ENCODE results near the gene OR6J1.

The OR6J1 gene

GRCh38 chr14:22598896-22599244 lies 45.3 kb downstream of the OR6J1 start:
- Histone ChIP-seq H3K36me3 (ENCODE audit: control insufficient read depth, low read length) (no peaks in the 10 kb centered on the region), H3K4me3 (ENCODE audit: low read length) (peak overlapping the region; percentile 77), H3K27ac (ENCODE audit: low read depth, low read length) (no peak overlapping the region), H3K4me2 (ENCODE audit: low read length) (peak overlapping the region; percentile 87), H3K79me2 (ENCODE audit: control insufficient read depth, low read length) (no peaks in the 10 kb centered on the region), H3K4me1 (ENCODE audit: control insufficient read depth, low read length) (peaks cover 28% of the 10 kb centered on the region), H4K20me1 (ENCODE audit: control insufficient read depth, insufficient read depth, low read depth, low read length) (no peaks in the 10 kb centered on the region), H3K27me3 (ENCODE audit: control insufficient read depth, low read length) (peaks cover 47% of the 10 kb centered on the region), H3K9me2 (replicated peaks; ENCODE audit: control insufficient read depth, low read length) (no peaks in the 10 kb centered on the region), H3F3A (ENCODE audit: control insufficient read depth, insufficient read depth) (no peaks in the 10 kb centered on the region), H3K9me3 (ENCODE audit: control insufficient read depth, insufficient read depth, low read length) (no peaks in the 10 kb centered on the region)
- TF ChIP-seq EZH2phosphoT487 (IDR thresholded peaks at IDR 0.05; ENCODE audit: borderline replicate concordance, low read length) (no peak), CTCF (IDR thresholded peaks at IDR 0.05; ENCODE audit: low read depth, low read length, poor library complexity, severe bottlenecking) (no peak)

- Histone ChIP-seq H3F3A (ENCODE audit: control insufficient read depth, insufficient read depth) (no peaks in the 10 kb centered on the region), H3K4me1 (ENCODE audit: control insufficient read depth, low read length) (peaks cover 28% of the 10 kb centered on the region), H3K9me3 (ENCODE audit: control insufficient read depth, insufficient read depth, low read length) (no peaks in the 10 kb centered on the region), H3K27me3 (ENCODE audit: control insufficient read depth, low read length) (peaks cover 47% of the 10 kb centered on the region), H3K4me2 (ENCODE audit: low read length) (peak within 1 kb of the TSS; percentile 87), H3K9me2 (replicated peaks; ENCODE audit: control insufficient read depth, low read length) (no peaks in the 10 kb centered on the region), H3K36me3 (ENCODE audit: control insufficient read depth, low read length) (no peaks in the 10 kb centered on the region), H4K20me1 (ENCODE audit: control insufficient read depth, insufficient read depth, low read depth, low read length) (no peaks in the 10 kb centered on the region), H3K79me2 (ENCODE audit: control insufficient read depth, low read length) (no peaks in the 10 kb centered on the region), H3K27ac (ENCODE audit: low read depth, low read length) (no peak within 1 kb of the TSS), H3K4me3 (ENCODE audit: low read length) (peak within 1 kb of the TSS; percentile 77)
- no peak for TF ChIP-seq CTCF (IDR thresholded peaks at IDR 0.05; ENCODE audit: low read depth, low read length, poor library complexity, severe bottlenecking)
Observed at GRCh38 chr14:22598099-22598895, 45.9 kb downstream of the OR6J1 start, which contains the start of gene ABHD4. TSS of gene ABHD4 (plus strand) at chr14:22598300. CDS start at chr14:22598307, 7 bp downstream.

- Histone ChIP-seq H3K4me1 (ENCODE audit: control insufficient read depth, low read length) (peaks cover 28% of the 10 kb centered on the region), H4K20me1 (ENCODE audit: control insufficient read depth, insufficient read depth, low read depth, low read length) (no peaks in the 10 kb centered on the region), H3K4me3 (ENCODE audit: low read length) (peak overlapping the region; percentile 77), H3K9me2 (replicated peaks; ENCODE audit: control insufficient read depth, low read length) (no peaks in the 10 kb centered on the region), H3K4me2 (ENCODE audit: low read length) (peak overlapping the region; percentile 87), H3K27ac (ENCODE audit: low read depth, low read length) (no peak overlapping the region), H3K36me3 (ENCODE audit: control insufficient read depth, low read length) (no peaks in the 10 kb centered on the region), H3K9me3 (ENCODE audit: control insufficient read depth, insufficient read depth, low read length) (no peaks in the 10 kb centered on the region), H3K79me2 (ENCODE audit: control insufficient read depth, low read length) (no peaks in the 10 kb centered on the region), H3F3A (ENCODE audit: control insufficient read depth, insufficient read depth) (no peaks in the 10 kb centered on the region), H3K27me3 (ENCODE audit: control insufficient read depth, low read length) (peaks cover 50% of the 10 kb centered on the region)
- TF ChIP-seq CTCF (IDR thresholded peaks at IDR 0.05; ENCODE audit: low read depth, low read length, poor library complexity, severe bottlenecking) (no peak), EZH2phosphoT487 (IDR thresholded peaks at IDR 0.05; ENCODE audit: borderline replicate concordance, low read length) (no peak)
Observed at GRCh38 chr14:22597771-22598098, 46.4 kb downstream of the OR6J1 start.

All from DOHH2 (cell line).